ENCODE data around the gene CLCF1. TPM values are rescaled to one million over a fixed set of nuclear protein-coding genes. Genes with fewer than 3 reads are reported as not detected.

CLCF1 gene
- total RNA-seq, 4 donors from 2014 or later, result 2.2 to 3.3 (median 2.5) TPM

- TF ChIP-seq CTCF (IDR thresholded peaks at IDR 0.05) (no peak), POLR2A (IDR thresholded peaks at IDR 0.05) (no peak)
These were observed 6.9 kb downstream of the CLCF1 start for GRCh38 chr11:67366546-67366945.

GRCh38 chr11:67365736-67366444, 7.5 kb downstream of the CLCF1 start:
- no peak for DNase-seq (ENCODE audit: low spot score in 2 of 2)
- TF ChIP-seq CTCF (IDR thresholded peaks at IDR 0.05) (no peak), POLR2A (IDR thresholded peaks at IDR 0.05) (no peak)
- H3K4me3 ChIP-seq (ENCODE audit: low read depth, poor library complexity, severe bottlenecking), result no peak overlapping the region
- intact Hi-C loops (cut with DNase I; ENCODE audit: low total_unique reads), result no loop called here
- 57 to 64% methylated on average over 14 of the region's 14 CpGs for WGBS, 2 donors

More at GRCh38 chr11:67366546-67366945, 6.9 kb downstream of the CLCF1 start:
- 17 to 19% methylated on average over 8 of the region's 8 CpGs for whole genome bisulfite sequencing, 2 donors
- no peak overlapping the region for H3K4me3 ChIP-seq (ENCODE audit: low read depth, poor library complexity, severe bottlenecking)
- no peak for DNase-seq (ENCODE audit: low spot score in 2 of 2)
- intact Hi-C loops (cut with DNase I; ENCODE audit: low total_unique reads), result no loop called here

- WGBS, 2 donors, result 66 to 81% methylated on average over 16 to 24 of the region's 24 CpGs
- DNase-seq (ENCODE audit: low spot score in 2 of 2), result no peak
- intact Hi-C loops (cut with DNase I; ENCODE audit: low total_unique reads), result no loop called here
- H3K4me3 ChIP-seq (ENCODE audit: low read depth, poor library complexity, severe bottlenecking), result no peak overlapping the region
- TF ChIP-seq POLR2A (IDR thresholded peaks at IDR 0.05) (no peak), CTCF (IDR thresholded peaks at IDR 0.05) (no peak)
These were observed 8.3 kb downstream of the CLCF1 start for GRCh38 chr11:67364783-67365722.

- intact Hi-C loops (cut with DNase I; ENCODE audit: low total_unique reads), result no loop called here
- TF ChIP-seq CTCF (IDR thresholded peaks at IDR 0.05) (no peak), POLR2A (IDR thresholded peaks at IDR 0.05) (no peak)
- no peak for DNase-seq (ENCODE audit: low spot score in 2 of 2)
- no peak overlapping the region for H3K4me3 ChIP-seq (ENCODE audit: low read depth, poor library complexity, severe bottlenecking)
- WGBS, 2 donors, result 95% methylated on average over 3 of the region's 3 CpGs
These were observed 9.2 kb downstream of the CLCF1 start for GRCh38 chr11:67364169-67364568.

- WGBS, 2 donors, result 72 to 75% methylated on average over 12 of the region's 12 CpGs
- DNase-seq (ENCODE audit: low spot score in 2 of 2), result no peak
- intact Hi-C loops (cut with DNase I; ENCODE audit: low total_unique reads), result no loop called here
- TF ChIP-seq POLR2A (IDR thresholded peaks at IDR 0.05) (no peak), CTCF (IDR thresholded peaks at IDR 0.05) (no peak)
- no peak overlapping the region for H3K4me3 ChIP-seq (ENCODE audit: low read depth, poor library complexity, severe bottlenecking)
These were observed 15.3 kb downstream of the CLCF1 start for GRCh38 chr11:67357831-67358670.

Data from lower leg skin (tissue), 4 donors.